ENCODE data around the gene COL9A1. TPM values are rescaled to one million over a fixed set of nuclear protein-coding genes. Genes with fewer than 3 reads are reported as not detected.
"Not testable (repeated sequence)": the region's sequence is repeated elsewhere in the genome, so short reads cannot be mapped to it uniquely, and the experiment has no call there.

Gene COL9A1
- total RNA-seq, 1 experiment from 2014 or later = not detected

DNA sequence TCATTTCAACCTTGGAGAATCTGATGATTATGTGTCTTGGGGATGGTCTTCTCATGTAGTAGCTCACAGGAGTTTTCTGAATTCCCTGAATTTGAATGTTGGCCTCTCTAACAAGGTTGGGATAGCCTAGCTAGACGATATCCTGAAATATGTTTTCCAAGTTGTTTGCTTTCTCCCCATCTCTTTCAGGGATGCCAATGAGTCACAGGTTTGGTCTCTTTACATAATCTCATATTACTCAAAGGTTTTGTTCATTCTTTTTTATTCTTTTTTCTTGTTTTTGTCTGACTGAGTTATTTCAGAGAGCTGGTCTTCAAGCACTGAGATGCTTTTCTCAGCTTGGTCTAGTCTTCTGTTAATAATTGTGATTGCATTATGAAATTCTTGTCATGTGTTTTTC, 42.7 kb upstream of the COL9A1 start:
- H3K27me3 ChIP-seq (ENCODE audit: control insufficient read depth, insufficient read depth, low read length) = no peaks in the 10 kb centered on the region
- CTCF ChIA-PET = no interaction called here
- no peak for TF ChIP-seq SIN3A (IDR thresholded peaks at IDR 0.05; ENCODE audit: borderline replicate concordance, insufficient read depth, low read depth, low read length)

DNA sequence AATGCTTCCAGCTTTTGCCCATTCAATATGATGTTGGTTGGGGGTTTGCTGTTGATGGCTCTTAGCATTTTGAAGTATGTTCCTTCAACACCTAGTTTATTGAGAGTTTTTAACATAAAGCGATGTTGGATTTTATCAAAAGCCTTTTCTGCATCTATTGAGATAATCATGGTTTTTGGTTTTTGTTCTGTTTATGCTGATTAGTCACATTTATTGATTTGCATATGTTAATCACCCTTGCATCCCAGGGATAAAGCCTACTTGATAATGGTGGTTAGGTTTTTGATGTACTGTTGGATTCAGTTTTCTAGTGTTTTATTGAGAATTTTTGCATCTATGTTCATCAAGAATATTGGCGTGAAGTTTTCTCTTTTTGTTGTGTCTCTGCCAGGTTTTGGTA, 40.4 kb upstream of the COL9A1 start:
- Histone ChIP-seq H3K27ac (ENCODE audit: low read length) (no peak overlapping the region), H3K4me1 (ENCODE audit: control insufficient read depth, insufficient read depth, low read length) (no peaks in the 10 kb centered on the region), H3K9me3 (ENCODE audit: control insufficient read depth, insufficient read depth, low read depth, low read length) (no peaks in the 10 kb centered on the region), H3K4me3 (ENCODE audit: low read depth in 2 of 2, low read length in 2 of 2) (no peak overlapping the region), H3K36me3 (ENCODE audit: control insufficient read depth, insufficient read depth, low read length) (no peaks in the 10 kb centered on the region), H3K27me3 (ENCODE audit: control insufficient read depth, insufficient read depth, low read length) (no peaks in the 10 kb centered on the region)
- BruUV-seq (replicated peaks) = no TSS peak
- TF ChIP-seq POLR2AphosphoS5 (IDR thresholded peaks at IDR 0.05; ENCODE audit: low read depth, low read length) (no peak), SIN3A (IDR thresholded peaks at IDR 0.05; ENCODE audit: borderline replicate concordance, insufficient read depth, low read depth, low read length) (no peak)
- TF ChIP-seq, protein P1, sequence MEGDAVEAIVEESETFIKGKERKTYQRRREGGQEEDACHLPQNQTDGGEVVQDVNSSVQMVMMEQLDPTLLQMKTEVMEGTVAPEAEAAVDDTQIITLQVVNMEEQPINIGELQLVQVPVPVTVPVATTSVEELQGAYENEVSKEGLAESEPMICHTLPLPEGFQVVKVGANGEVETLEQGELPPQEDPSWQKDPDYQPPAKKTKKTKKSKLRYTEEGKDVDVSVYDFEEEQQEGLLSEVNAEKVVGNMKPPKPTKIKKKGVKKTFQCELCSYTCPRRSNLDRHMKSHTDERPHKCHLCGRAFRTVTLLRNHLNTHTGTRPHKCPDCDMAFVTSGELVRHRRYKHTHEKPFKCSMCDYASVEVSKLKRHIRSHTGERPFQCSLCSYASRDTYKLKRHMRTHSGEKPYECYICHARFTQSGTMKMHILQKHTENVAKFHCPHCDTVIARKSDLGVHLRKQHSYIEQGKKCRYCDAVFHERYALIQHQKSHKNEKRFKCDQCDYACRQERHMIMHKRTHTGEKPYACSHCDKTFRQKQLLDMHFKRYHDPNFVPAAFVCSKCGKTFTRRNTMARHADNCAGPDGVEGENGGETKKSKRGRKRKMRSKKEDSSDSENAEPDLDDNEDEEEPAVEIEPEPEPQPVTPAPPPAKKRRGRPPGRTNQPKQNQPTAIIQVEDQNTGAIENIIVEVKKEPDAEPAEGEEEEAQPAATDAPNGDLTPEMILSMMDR (IDR thresholded peaks at IDR 0.05) = no peak
- POLR2A ChIA-PET = no interaction called here
- in situ Hi-C loops (cut with HindIII; ENCODE audit: low pct_unique_long_range_greater_than_20kb, low sequenced_read_pairs) = no loop called here
- intact Hi-C loops (cut with micrococcal nuclease; ENCODE audit: unreplicated experiment) = no loop called here
- DNase-seq (ENCODE audit: low read depth, low spot score) (no peak), ATAC-seq (no peak)
- CTCF ChIA-PET = interaction anchor here (0.6 kb wide), 1 partner anchor 334 kb away, joined by 4 read pairs; no protein-coding TSS in a partner anchor

More for the DNA sequence above, 42.7 kb upstream of the COL9A1 start:
- intact Hi-C loops (cut with micrococcal nuclease; ENCODE audit: unreplicated experiment) (no loop called here), in situ Hi-C loops (cut with HindIII; ENCODE audit: low pct_unique_long_range_greater_than_20kb, low sequenced_read_pairs) (no loop called here)
- H3K27ac ChIP-seq (ENCODE audit: low read length) = no peak overlapping the region
- BruUV-seq (replicated peaks) = no TSS peak
- no peak overlapping the region for H3K4me3 ChIP-seq (ENCODE audit: low read depth in 2 of 2, low read length in 2 of 2)
- ATAC-seq (no peak), DNase-seq (ENCODE audit: low read depth, low spot score) (no peak)
- no peaks in the 10 kb centered on the region for H3K4me1 ChIP-seq (ENCODE audit: control insufficient read depth, insufficient read depth, low read length)
- H3K9me3 ChIP-seq (ENCODE audit: control insufficient read depth, insufficient read depth, low read depth, low read length) = no peaks in the 10 kb centered on the region
- POLR2A ChIA-PET = no interaction called here
- no peaks in the 10 kb centered on the region for H3K36me3 ChIP-seq (ENCODE audit: control insufficient read depth, insufficient read depth, low read length)

- ATAC-seq; H3K36me3 ChIP-seq (ENCODE audit: control insufficient read depth, insufficient read depth, low read length); BruUV-seq (replicated peaks); H3K27ac ChIP-seq (ENCODE audit: low read length); intact Hi-C loops (cut with micrococcal nuclease; ENCODE audit: unreplicated experiment); in situ Hi-C loops (cut with HindIII; ENCODE audit: low pct_unique_long_range_greater_than_20kb, low sequenced_read_pairs); H3K27me3 ChIP-seq (ENCODE audit: control insufficient read depth, insufficient read depth, low read length); DNase-seq (ENCODE audit: low read depth, low spot score); H3K4me1 ChIP-seq (ENCODE audit: control insufficient read depth, insufficient read depth, low read length); CTCF ChIA-PET; H3K4me3 ChIP-seq (ENCODE audit: low read depth in 2 of 2, low read length in 2 of 2); POLR2A ChIA-PET; H3K9me3 ChIP-seq (ENCODE audit: control insufficient read depth, insufficient read depth, low read depth, low read length): not testable (repeated sequence)
Observed at GRCh38 chr6:70339810-70340209, 36.9 kb upstream of the COL9A1 start.

GRCh38 chr6:70338775-70339174, 35.9 kb upstream of the COL9A1 start:
- in situ Hi-C loops (cut with HindIII; ENCODE audit: low pct_unique_long_range_greater_than_20kb, low sequenced_read_pairs) = no loop called here
- TF ChIP-seq POLR2AphosphoS5 (IDR thresholded peaks at IDR 0.05; ENCODE audit: low read depth, low read length) (no peak), SIN3A (IDR thresholded peaks at IDR 0.05; ENCODE audit: borderline replicate concordance, insufficient read depth, low read depth, low read length) (no peak), TCF7L2 (IDR thresholded peaks at IDR 0.05; ENCODE audit: low read depth, low read length) (no peak)
- TF ChIP-seq, protein P1 (IDR thresholded peaks at IDR 0.05) = no peak
- TF ChIP-seq, protein P2, sequence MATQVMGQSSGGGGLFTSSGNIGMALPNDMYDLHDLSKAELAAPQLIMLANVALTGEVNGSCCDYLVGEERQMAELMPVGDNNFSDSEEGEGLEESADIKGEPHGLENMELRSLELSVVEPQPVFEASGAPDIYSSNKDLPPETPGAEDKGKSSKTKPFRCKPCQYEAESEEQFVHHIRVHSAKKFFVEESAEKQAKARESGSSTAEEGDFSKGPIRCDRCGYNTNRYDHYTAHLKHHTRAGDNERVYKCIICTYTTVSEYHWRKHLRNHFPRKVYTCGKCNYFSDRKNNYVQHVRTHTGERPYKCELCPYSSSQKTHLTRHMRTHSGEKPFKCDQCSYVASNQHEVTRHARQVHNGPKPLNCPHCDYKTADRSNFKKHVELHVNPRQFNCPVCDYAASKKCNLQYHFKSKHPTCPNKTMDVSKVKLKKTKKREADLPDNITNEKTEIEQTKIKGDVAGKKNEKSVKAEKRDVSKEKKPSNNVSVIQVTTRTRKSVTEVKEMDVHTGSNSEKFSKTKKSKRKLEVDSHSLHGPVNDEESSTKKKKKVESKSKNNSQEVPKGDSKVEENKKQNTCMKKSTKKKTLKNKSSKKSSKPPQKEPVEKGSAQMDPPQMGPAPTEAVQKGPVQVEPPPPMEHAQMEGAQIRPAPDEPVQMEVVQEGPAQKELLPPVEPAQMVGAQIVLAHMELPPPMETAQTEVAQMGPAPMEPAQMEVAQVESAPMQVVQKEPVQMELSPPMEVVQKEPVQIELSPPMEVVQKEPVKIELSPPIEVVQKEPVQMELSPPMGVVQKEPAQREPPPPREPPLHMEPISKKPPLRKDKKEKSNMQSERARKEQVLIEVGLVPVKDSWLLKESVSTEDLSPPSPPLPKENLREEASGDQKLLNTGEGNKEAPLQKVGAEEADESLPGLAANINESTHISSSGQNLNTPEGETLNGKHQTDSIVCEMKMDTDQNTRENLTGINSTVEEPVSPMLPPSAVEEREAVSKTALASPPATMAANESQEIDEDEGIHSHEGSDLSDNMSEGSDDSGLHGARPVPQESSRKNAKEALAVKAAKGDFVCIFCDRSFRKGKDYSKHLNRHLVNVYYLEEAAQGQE (IDR thresholded peaks at IDR 0.05; ENCODE audit: insufficient read depth in 1 of 2, low read depth in 2 of 2, low read length in 1 of 2) = no peak
- Histone ChIP-seq H3K4me3 (ENCODE audit: low read depth in 2 of 2, low read length in 2 of 2) (no peak overlapping the region), H3K9me3 (ENCODE audit: control insufficient read depth, insufficient read depth, low read depth, low read length) (no peaks in the 10 kb centered on the region), H3K27ac (ENCODE audit: low read length) (no peak overlapping the region), H3K36me3 (ENCODE audit: control insufficient read depth, insufficient read depth, low read length) (no peaks in the 10 kb centered on the region), H3K4me1 (ENCODE audit: control insufficient read depth, insufficient read depth, low read length) (no peaks in the 10 kb centered on the region), H3K27me3 (ENCODE audit: control insufficient read depth, insufficient read depth, low read length) (no peaks in the 10 kb centered on the region)
- CTCF ChIA-PET = no interaction called here
- no peak for ATAC-seq
- POLR2A ChIA-PET = no interaction called here
- no TSS peak for BruUV-seq (replicated peaks)
- DNase-seq (ENCODE audit: low read depth, low spot score) = no peak
- intact Hi-C loops (cut with micrococcal nuclease; ENCODE audit: unreplicated experiment) = no loop called here
